MM.1S (cell line): ENCODE data around the gene MRPL42.
"Not testable (repeated sequence)": the region's sequence is repeated elsewhere in the genome, so short reads cannot be mapped to it uniquely, and the experiment has no call there.

Experiments
- EZH2phosphoT487 ChIP-seq: fragments of 300-600 bp; sonication (generic); IDR thresholded peaks from 2 replicates; pipeline ENCODE4 v1.6.1; 2018; ENCODE audit warnings: antibody characterized with exemption, low read length
- TF ChIP-seq, protein P1 (sequence below): fragments of 300-600 bp; sonication (generic); IDR thresholded peaks from 2 replicates; pipeline ENCODE4 v1.5.1; 2016; ENCODE audit warnings: antibody characterized with exemption, low read length, mixed read lengths

DNA sequence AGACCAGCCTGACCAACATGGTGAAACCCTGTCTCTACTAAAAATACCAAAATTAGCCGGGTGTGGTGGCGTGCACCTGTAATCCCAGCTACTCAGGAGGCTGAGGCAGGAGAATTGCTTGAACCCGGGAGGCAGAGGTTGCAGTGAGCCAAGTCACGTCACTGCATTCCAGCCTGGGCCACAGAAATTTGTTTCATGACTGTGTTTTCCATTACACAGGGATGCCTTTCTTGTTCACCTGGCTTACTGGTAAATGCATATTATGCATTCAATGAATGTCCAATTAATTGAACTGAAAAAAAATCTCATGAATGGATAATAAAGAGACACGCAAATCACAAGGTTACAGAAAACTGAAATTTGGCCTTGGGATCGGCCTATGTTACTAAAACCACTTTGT is 35.3 kb upstream of the MRPL42 start:
- TF ChIP-seq, protein P1, sequence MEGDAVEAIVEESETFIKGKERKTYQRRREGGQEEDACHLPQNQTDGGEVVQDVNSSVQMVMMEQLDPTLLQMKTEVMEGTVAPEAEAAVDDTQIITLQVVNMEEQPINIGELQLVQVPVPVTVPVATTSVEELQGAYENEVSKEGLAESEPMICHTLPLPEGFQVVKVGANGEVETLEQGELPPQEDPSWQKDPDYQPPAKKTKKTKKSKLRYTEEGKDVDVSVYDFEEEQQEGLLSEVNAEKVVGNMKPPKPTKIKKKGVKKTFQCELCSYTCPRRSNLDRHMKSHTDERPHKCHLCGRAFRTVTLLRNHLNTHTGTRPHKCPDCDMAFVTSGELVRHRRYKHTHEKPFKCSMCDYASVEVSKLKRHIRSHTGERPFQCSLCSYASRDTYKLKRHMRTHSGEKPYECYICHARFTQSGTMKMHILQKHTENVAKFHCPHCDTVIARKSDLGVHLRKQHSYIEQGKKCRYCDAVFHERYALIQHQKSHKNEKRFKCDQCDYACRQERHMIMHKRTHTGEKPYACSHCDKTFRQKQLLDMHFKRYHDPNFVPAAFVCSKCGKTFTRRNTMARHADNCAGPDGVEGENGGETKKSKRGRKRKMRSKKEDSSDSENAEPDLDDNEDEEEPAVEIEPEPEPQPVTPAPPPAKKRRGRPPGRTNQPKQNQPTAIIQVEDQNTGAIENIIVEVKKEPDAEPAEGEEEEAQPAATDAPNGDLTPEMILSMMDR, result not testable (repeated sequence)
- not testable (repeated sequence) for TF ChIP-seq EZH2phosphoT487
